RWPE1 (cell line): ENCODE data around the gene NAA38.
"Not testable (repeated sequence)": the region's sequence is repeated elsewhere in the genome, so short reads cannot be mapped to it uniquely, and the experiment has no call there.

Experiments
- CTCF ChIA-PET: fragments of 350-600 bp; sonication (Branson Sonifier 250); formaldehyde crosslinking; extraction: SDS; loops from one replicate; lab custom pipeline; 2021; lab: Yijun Ruan, JAX
- POLR2A ChIA-PET: fragments of 400-600 bp; formaldehyde crosslinking; extraction: SDS; loops from one replicate; lab custom pipeline; 2020; ENCODE audit warnings: antibody characterized with exemption; ENCODE audit not compliant: low non-redundant PET; lab: Yijun Ruan, JAX
- DNase-seq: peaks from one replicate; pipeline ENCODE4 v3.0.0; 2012; ENCODE audit warnings: low spot score
- H3K27ac ChIP-seq: fragments of 450-650 bp; 2 replicates; pipeline ENCODE4 v1.5.1; 2017
- CTCF ChIP-seq: fragments of 450-650 bp; conservative IDR thresholded peaks from 2 replicates; pipeline ENCODE4 v1.5.1; 2017; ENCODE audit warnings: low read depth, mild to moderate bottlenecking

Gene NAA38

GRCh38 chr17:7873051-7873450, 15.7 kb upstream of the NAA38 start:
- no peak overlapping the region for H3K27ac ChIP-seq
- POLR2A ChIA-PET = no interaction called here
- DNase-seq = no peak
- CTCF ChIA-PET = interaction anchor here (0.5 to 0.6 kb wide), 2 partner anchors 16 to 126 kb away, joined by 3 read pairs; partner anchors contain the start of gene NAA38
- TF ChIP-seq CTCF = no peak

GRCh38 chr17:7867881-7868329, 10.5 kb upstream of the NAA38 start:
- POLR2A ChIA-PET = no interaction called here
- CTCF ChIA-PET = interaction anchor here (0.6 to 1.8 kb wide), 3 partner anchors 45 to 173 kb away, joined by 3 to 9 read pairs (median 4); no protein-coding TSS in a partner anchor
- H3K27ac ChIP-seq = peak overlapping the region; percentile 70
- peak; percentile 72 for DNase-seq
- no peak for TF ChIP-seq CTCF

- TF ChIP-seq CTCF = no peak
- no peak overlapping the region for H3K27ac ChIP-seq
- ChIA-PET CTCF (interaction anchor here (1.4 to 1.7 kb wide), 3 partner anchors 8 to 176 kb away, joined by 3 to 4 read pairs (median 4); partner anchors contain the start of genes CHD3 and NAA38), POLR2A (no interaction called here)
- no peak for DNase-seq
Observed at GRCh38 chr17:7864995-7865650, 7.8 kb upstream of the NAA38 start.

- DNase-seq, POLR2A ChIA-PET: not testable (repeated sequence)
- H3K27ac ChIP-seq = peak overlapping the region; percentile 38
- CTCF ChIA-PET = interaction anchor here (0.6 to 1.9 kb wide), 4 partner anchors 25 to 192 kb away, joined by 3 to 5 read pairs (median 4); partner anchors contain the start of gene CHD3
Observed at GRCh38 chr17:7864384-7864783, 7.0 kb upstream of the NAA38 start.

- POLR2A ChIA-PET = no interaction called here
- no peak overlapping the region for H3K27ac ChIP-seq
- CTCF ChIA-PET = interaction anchor here (0.6 to 2.4 kb wide), 11 partner anchors 22 to 178 kb away, joined by 3 to 9 read pairs (median 5); partner anchors contain the start of gene CHD3
- no peak for DNase-seq
- TF ChIP-seq CTCF = peak; percentile 82
Observed at GRCh38 chr17:7862692-7863437, 5.5 kb upstream of the NAA38 start.

GRCh38 chr17:7859028-7859427, 1.7 kb upstream of the NAA38 start:
- DNase-seq = no peak
- CTCF ChIA-PET = interaction anchor here (0.6 to 1.5 kb wide), 5 partner anchors 8 to 130 kb away, joined by 3 to 4 read pairs (median 4); no protein-coding TSS in a partner anchor
- no peak for TF ChIP-seq CTCF
- POLR2A ChIA-PET = no interaction called here
- peak overlapping the region; percentile 94 for H3K27ac ChIP-seq

GRCh38 chr17:7858522-7858810, 1.1 kb upstream of the NAA38 start:
- TF ChIP-seq CTCF = peak; percentile 67
- ChIA-PET CTCF (interaction anchor here (0.6 to 1.5 kb wide), 5 partner anchors 8 to 131 kb away, joined by 3 to 4 read pairs (median 4); no protein-coding TSS in a partner anchor), POLR2A (no interaction called here)
- no peak for DNase-seq
- peak overlapping the region; percentile 94 for H3K27ac ChIP-seq
